MG63 (cell line): ENCODE data around the gene EGLN1. TPM values are rescaled to one million over a fixed set of nuclear protein-coding genes. Genes with fewer than 3 reads are reported as not detected.

Experiments
- DNase-seq: peaks from one replicate; pipeline ENCODE4 v3.0.0-alpha.2; 2020
- H3K27me3 ChIP-seq: fragments of 250-450 bp; sonication (Bioruptor Pico); 2 replicates; pipeline ENCODE4 v1.5.1; 2020; ENCODE audit warnings: mild to moderate bottlenecking, moderate library complexity
- H3K36me3 ChIP-seq: fragments of 250-450 bp; sonication (Bioruptor Pico); 2 replicates; pipeline ENCODE4 v1.5.1; 2020; ENCODE audit warnings: mild to moderate bottlenecking, moderate library complexity
- H3K4me3 ChIP-seq: fragments of 250-450 bp; sonication (Bioruptor Pico); 2 replicates; pipeline ENCODE4 v1.5.1; 2020; ENCODE audit warnings: mild to moderate bottlenecking, moderate library complexity
- H3K9me3 ChIP-seq: fragments of 250-450 bp; sonication (Bioruptor Pico); 2 replicates; pipeline ENCODE4 v1.5.1; 2020; ENCODE audit warnings: mild to moderate bottlenecking, moderate library complexity
- total RNA-seq: library from RNA; depleted of rRNA; stranded (reverse); fragments of >200 nt; shearing (Covaris generic); gene quantifications from 2 replicates; pipeline ENCODE4 v1.2.3, GENCODE V29; 2014; ENCODE audit warnings: low replicate concordance; rRNA removed

Gene EGLN1
- total RNA-seq, 1 experiment from 2014 or later, result 37.4 TPM

DNA sequence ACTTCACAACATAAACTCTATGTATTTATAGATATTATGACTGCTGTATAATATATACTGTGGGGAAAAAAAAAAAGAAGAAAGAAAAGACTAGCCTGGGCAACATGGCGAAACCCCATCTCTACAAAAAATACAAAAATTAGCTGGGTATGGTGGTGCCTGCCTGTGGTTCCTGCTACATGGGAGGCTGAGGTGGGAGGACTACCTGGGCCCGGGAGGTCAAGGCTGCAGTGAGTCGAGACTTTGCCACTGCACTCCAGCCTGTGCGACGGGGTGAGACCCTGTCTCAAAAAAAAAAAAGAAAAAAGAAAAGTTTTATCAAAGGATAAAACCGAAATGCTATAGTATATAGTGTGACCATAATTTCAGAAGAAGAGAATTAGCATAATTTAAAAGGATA is 87.1 kb downstream of the EGLN1 start:
- Histone ChIP-seq H3K36me3 (peaks cover 16% of the 10 kb centered on the region), H3K9me3 (no peaks in the 10 kb centered on the region), H3K27me3 (no peaks in the 10 kb centered on the region), H3K4me3 (peak overlapping the region; percentile 94)
- no peak for DNase-seq

GRCh38 chr1:231334079-231334666 is 87.9 kb downstream of the EGLN1 start:
- Histone ChIP-seq H3K36me3 (peaks cover 16% of the 10 kb centered on the region), H3K4me3 (peak overlapping the region; percentile 94), H3K9me3 (no peaks in the 10 kb centered on the region), H3K27me3 (no peaks in the 10 kb centered on the region)
- DNase-seq, result no peak

DNA sequence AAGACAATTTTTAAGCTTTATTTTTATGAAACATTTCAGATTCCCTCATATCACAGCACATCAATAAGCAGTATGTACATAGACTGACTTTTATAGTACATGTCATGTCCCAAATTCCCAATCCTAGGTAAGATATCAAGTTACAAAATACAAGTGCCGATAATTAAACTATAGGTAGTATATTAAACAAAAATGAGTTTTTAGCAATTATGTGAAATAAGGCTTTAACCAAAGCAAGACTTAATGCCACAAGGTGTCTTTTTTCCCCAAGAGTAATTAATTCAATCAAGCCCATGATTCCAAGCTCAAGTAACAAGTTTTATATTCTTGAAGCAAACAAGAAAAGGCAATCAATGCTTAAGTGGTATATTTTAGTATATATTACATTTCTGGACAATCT is 89.3 kb downstream of the EGLN1 start:
- Histone ChIP-seq H3K4me3 (no peak overlapping the region), H3K36me3 (peaks cover 16% of the 10 kb centered on the region), H3K9me3 (no peaks in the 10 kb centered on the region), H3K27me3 (no peaks in the 10 kb centered on the region)
- no peak for DNase-seq

GRCh38 chr1:231329483-231329882 is 92.6 kb downstream of the EGLN1 start:
- Histone ChIP-seq H3K9me3 (no peaks in the 10 kb centered on the region), H3K36me3 (peaks cover 3% of the 10 kb centered on the region; the same call in 1 of the 2 replicates), H3K27me3 (peaks cover 4% of the 10 kb centered on the region; the same call in 1 of the 2 replicates), H3K4me3 (no peak overlapping the region)
- no peak for DNase-seq

- H3K4me3 ChIP-seq, result no peak overlapping the region
- H3K9me3 ChIP-seq, result no peaks in the 10 kb centered on the region
- no peak for DNase-seq
- peaks cover 4% of the 10 kb centered on the region; the same call in 1 of the 2 replicates for H3K27me3 ChIP-seq
- H3K36me3 ChIP-seq, result no peaks in the 10 kb centered on the region; the same call in 1 of the 2 replicates
Measured at GRCh38 chr1:231327617-231328016, 94.5 kb downstream of the EGLN1 start.

- H3K36me3 ChIP-seq, result no peaks in the 10 kb centered on the region
- peaks cover 4% of the 10 kb centered on the region; the same call in 1 of the 2 replicates for H3K27me3 ChIP-seq
- no peak overlapping the region for H3K4me3 ChIP-seq
- H3K9me3 ChIP-seq, result no peaks in the 10 kb centered on the region
- DNase-seq, result no peak
Measured at GRCh38 chr1:231326248-231326647, 95.8 kb downstream of the EGLN1 start.

GRCh38 chr1:231324660-231325059 is 97.4 kb downstream of the EGLN1 start:
- Histone ChIP-seq H3K27me3 (peaks cover 4% of the 10 kb centered on the region; the same call in 1 of the 2 replicates), H3K4me3 (no peak overlapping the region), H3K9me3 (no peaks in the 10 kb centered on the region), H3K36me3 (no peaks in the 10 kb centered on the region)
- DNase-seq, result no peak

GRCh38 chr1:231322880-231323530 is 99.1 kb downstream of the EGLN1 start:
- Histone ChIP-seq H3K27me3 (peaks cover 4% of the 10 kb centered on the region; the same call in 1 of the 2 replicates), H3K36me3 (no peaks in the 10 kb centered on the region), H3K4me3 (no peak overlapping the region), H3K9me3 (no peaks in the 10 kb centered on the region)
- DNase-seq, result no peak

GRCh38 chr1:231319080-231319479 is 103.0 kb downstream of the EGLN1 start:
- DNase-seq, result no peak
- Histone ChIP-seq H3K4me3 (no peak overlapping the region), H3K9me3 (peaks cover 2% of the 10 kb centered on the region; the same call in 1 of the 2 replicates), H3K36me3 (no peaks in the 10 kb centered on the region), H3K27me3 (no peaks in the 10 kb centered on the region)

- Histone ChIP-seq H3K36me3 (no peaks in the 10 kb centered on the region), H3K27me3 (no peaks in the 10 kb centered on the region; the same call in 1 of the 2 replicates), H3K9me3 (peaks cover 2% of the 10 kb centered on the region; the same call in 1 of the 2 replicates), H3K4me3 (no peak overlapping the region)
- DNase-seq, result no peak
Measured at GRCh38 chr1:231318568-231318967, 103.5 kb downstream of the EGLN1 start.

DNA sequence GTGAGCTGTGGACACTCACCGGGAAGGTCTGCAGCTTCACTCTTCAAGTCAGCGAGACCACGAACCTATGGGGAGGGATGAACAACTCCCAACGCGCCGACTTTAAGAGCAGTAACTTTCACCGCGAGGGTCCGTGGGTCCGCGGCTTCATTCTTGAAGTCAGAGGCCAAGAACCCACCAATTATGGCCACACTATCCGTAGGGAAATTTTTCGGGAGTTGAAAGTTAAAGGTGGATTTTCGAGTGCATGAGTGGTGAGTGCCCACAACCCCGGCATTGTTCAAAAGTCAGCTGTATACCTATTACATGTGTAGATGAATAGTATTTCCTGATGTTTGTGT is 104.1 kb downstream of the EGLN1 start:
- Histone ChIP-seq H3K9me3 (peaks cover 2% of the 10 kb centered on the region; the same call in 1 of the 2 replicates), H3K27me3 (no peaks in the 10 kb centered on the region; the same call in 1 of the 2 replicates), H3K4me3 (no peak overlapping the region), H3K36me3 (no peaks in the 10 kb centered on the region)
- no peak for DNase-seq

- H3K4me3 ChIP-seq, result no peak overlapping the region
- H3K27me3 ChIP-seq, result no peaks in the 10 kb centered on the region; the same call in 1 of the 2 replicates
- no peaks in the 10 kb centered on the region for H3K36me3 ChIP-seq
- no peak for DNase-seq
- peaks cover 2% of the 10 kb centered on the region; the same call in 1 of the 2 replicates for H3K9me3 ChIP-seq
Measured at GRCh38 chr1:231317306-231318014, 104.6 kb downstream of the EGLN1 start.

DNA sequence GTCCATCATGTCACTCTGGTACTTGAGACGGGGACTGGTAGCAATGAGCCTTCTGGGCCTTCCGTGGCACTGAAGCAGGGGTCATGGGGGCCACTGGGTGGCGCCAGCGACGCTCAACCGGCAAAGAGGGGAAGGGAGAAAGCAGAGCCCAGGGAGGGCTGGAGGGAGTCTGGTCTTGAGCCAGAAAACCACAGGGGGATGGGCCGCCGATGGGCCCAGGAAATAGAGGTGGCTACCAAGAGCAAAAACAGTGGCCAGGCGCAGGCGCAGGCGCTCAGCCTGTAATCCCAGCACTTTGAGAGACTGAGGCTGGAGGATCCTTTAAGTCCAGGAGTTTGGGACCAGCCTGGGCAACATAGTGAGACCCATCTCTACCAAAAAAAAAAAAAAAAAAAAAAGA is 106.2 kb downstream of the EGLN1 start:
- H3K4me3 ChIP-seq, result no peak overlapping the region
- peak; percentile 34 for DNase-seq
- H3K27me3 ChIP-seq, result no peaks in the 10 kb centered on the region; the same call in 1 of the 2 replicates
- H3K9me3 ChIP-seq, result peaks cover 2% of the 10 kb centered on the region; the same call in 1 of the 2 replicates
- no peaks in the 10 kb centered on the region for H3K36me3 ChIP-seq

Other genes with a start within 250 kb of the EGLN1 start
- gene GNPAT, start 181.1 kb downstream of the EGLN1 start, total RNA-seq, result 62.5 and 77.3 TPM in 2 replicates
- 10.8 and 11.1 TPM in 2 replicates for gene EXOC8, start 84.4 kb downstream of the EGLN1 start, total RNA-seq
- gene SPRTN, start 84.0 kb downstream of the EGLN1 start, total RNA-seq, result 4.3 and 6.7 TPM in 2 replicates
- gene TSNAX, start 106.4 kb upstream of the EGLN1 start, total RNA-seq, result 26.8 and 34.5 TPM in 2 replicates
- 2.8 and 3.5 TPM in 2 replicates for gene DISC1, start 204.5 kb upstream of the EGLN1 start, total RNA-seq